ENCODE measurements around the gene OS9. TPM values are rescaled to one million over a fixed set of nuclear protein-coding genes. Genes with fewer than 3 reads are reported as not detected.

Gene OS9
- total and polyA plus RNA-seq, 2 of the 4 experiments (the other 2 are of a cell fraction) = 159 to 272 TPM

- no peaks in the 10 kb centered on the region; a peak in 1 of 4 replicates for H3K79me1 ChIP-seq (ENCODE audit: low read depth in 1 of 2, low read length in 2 of 2)
- no CpG with 5 or more reads among the region's 2 CpGs for WGBS, 2 experiments (ENCODE audit: extremely low coverage in 2 of 2, insufficient read length in 1 of 2)
- intact Hi-C loops (cut with micrococcal nuclease) (no loop called here), dilution Hi-C loops (cut with HindIII; ENCODE audit: low sequenced_read_pairs, unreplicated experiment) (no loop called here), in situ Hi-C loops (cut with MboI; ENCODE audit: low sequenced_read_pairs) (no loop called here)
- no peaks in the 10 kb centered on the region for H3K27me3 ChIP-seq (ENCODE audit: control insufficient read depth, insufficient read depth, low read length)
- DNase-seq (no peak), ATAC-seq (ENCODE audit: low read depth) (no peak)
- no peak overlapping the region for H3K4ac ChIP-seq (ENCODE audit: low read depth, low read length)
- no peak overlapping the region for H3K56ac ChIP-seq (ENCODE audit: extremely low read depth, insufficient read depth, low read length)
- no peak overlapping the region for H3K14ac ChIP-seq (replicated peaks; ENCODE audit: low read depth, low read length)
- H4K20me1 ChIP-seq (ENCODE audit: insufficient read depth, low read length) = no peaks in the 10 kb centered on the region
- no peak overlapping the region for H3K27ac ChIP-seq (ENCODE audit: insufficient read depth, low read length)
- ChIA-PET POLR2A (ENCODE audit: unreplicated experiment) (no interaction called here), CTCF (interaction anchor here (1.2 kb wide), 1 partner anchor 8 kb away, joined by 4 read pairs; no protein-coding TSS in a partner anchor)
- no peak overlapping the region for H4K5ac ChIP-seq (ENCODE audit: low read depth, low read length)
- no peak overlapping the region for H2BK5ac ChIP-seq (ENCODE audit: low read depth, low read length, poor library complexity, severe bottlenecking)
- no peaks in the 10 kb centered on the region for H3K4me1 ChIP-seq (ENCODE audit: control insufficient read depth, insufficient read depth, low read length)
- H3K9me1 ChIP-seq (ENCODE audit: insufficient read depth, low read length) = no peaks in the 10 kb centered on the region
- H3K9me3 ChIP-seq (ENCODE audit: control insufficient read depth, insufficient read depth, low read length) = no peaks in the 10 kb centered on the region
- H3K4me3 ChIP-seq (ENCODE audit: insufficient read depth, low read depth, low read length) = no peak overlapping the region
- no peak overlapping the region for H4K91ac ChIP-seq (ENCODE audit: insufficient read depth, low read depth, low read length)
- peaks cover 8% of the 10 kb centered on the region for H3K36me3 ChIP-seq (ENCODE audit: control insufficient read depth, insufficient read depth, low read length)
- H2AK5ac ChIP-seq (ENCODE audit: low read depth, low read length) = no peak overlapping the region
- no peak overlapping the region for H2BK120ac ChIP-seq (ENCODE audit: low read depth, low read length)
- H2BK15ac ChIP-seq (ENCODE audit: low read depth, low read length) = no peak overlapping the region
- no peak overlapping the region for H2BK20ac ChIP-seq (ENCODE audit: low read depth, low read length)
- no peak overlapping the region for H3K23ac ChIP-seq (ENCODE audit: low read depth, low read length)
- no TSS peak for BruUV-seq (replicated peaks)
- no peak overlapping the region for H3K9ac ChIP-seq (ENCODE audit: low read depth, low read length)
- no peak overlapping the region for H3K18ac ChIP-seq (ENCODE audit: low read depth, low read length)
- no peak for TF ChIP-seq POLR2A (IDR thresholded peaks at IDR 0.05; ENCODE audit: low read depth, low read length)
- TF ChIP-seq RAD21 (IDR thresholded peaks at IDR 0.05; ENCODE audit: low read length) = no peak
- no peak for TF ChIP-seq MAZ (IDR thresholded peaks at IDR 0.05; ENCODE audit: borderline replicate concordance, low read depth, low read length)
- no peak for TF ChIP-seq MAFK (IDR thresholded peaks at IDR 0.05; ENCODE audit: low read depth, low read length)
- TF ChIP-seq BHLHE40 (IDR thresholded peaks at IDR 0.05; ENCODE audit: low read depth, low read length) = no peak
- TF ChIP-seq RCOR1 (IDR thresholded peaks at IDR 0.05; ENCODE audit: insufficient replicate concordance, low read length) = no peak
- no peak for TF ChIP-seq MXI1 (IDR thresholded peaks at IDR 0.05; ENCODE audit: borderline replicate concordance, low read depth, low read length)
- TF ChIP-seq NFE2L2 (IDR thresholded peaks at IDR 0.05; ENCODE audit: low read depth, low read length) = no peak
- no peak for TF ChIP-seq FOS (IDR thresholded peaks at IDR 0.05; ENCODE audit: low read depth, low read length)
- TF ChIP-seq CHD1 (IDR thresholded peaks at IDR 0.05; ENCODE audit: low read depth, low read length) = no peak
- TF ChIP-seq USF2 (IDR thresholded peaks at IDR 0.05; ENCODE audit: low read depth, low read length) = no peak
- no peak for TF ChIP-seq RFX5 (IDR thresholded peaks at IDR 0.05; ENCODE audit: low read depth, low read length)
- no peak for TF ChIP-seq SMC3 (IDR thresholded peaks at IDR 0.05; ENCODE audit: low read depth, low read length)
- TF ChIP-seq CTCF (conservative IDR thresholded peaks at IDR 0.05; ENCODE audit: low read depth, low read length) = no peak
- H4K8ac ChIP-seq (ENCODE audit: low read depth in 2 of 2, low read length in 2 of 2) = no peak overlapping the region
- no peak overlapping the region for H2AK9ac ChIP-seq (replicated peaks; ENCODE audit: low read depth, low read length, poor library complexity)
- no peak overlapping the region for H2AFZ ChIP-seq (replicated peaks; ENCODE audit: low read length, poor library complexity)
- no peak overlapping the region for H3K4me2 ChIP-seq (ENCODE audit: low read depth, low read length)
These were observed 14.4 kb downstream of the OS9 start for GRCh38 chr12:57708296-57708695.

Measured in IMR-90 (cell line).